Measurements from ENCODE around the gene CXCL14.

CXCL14 gene

DNA sequence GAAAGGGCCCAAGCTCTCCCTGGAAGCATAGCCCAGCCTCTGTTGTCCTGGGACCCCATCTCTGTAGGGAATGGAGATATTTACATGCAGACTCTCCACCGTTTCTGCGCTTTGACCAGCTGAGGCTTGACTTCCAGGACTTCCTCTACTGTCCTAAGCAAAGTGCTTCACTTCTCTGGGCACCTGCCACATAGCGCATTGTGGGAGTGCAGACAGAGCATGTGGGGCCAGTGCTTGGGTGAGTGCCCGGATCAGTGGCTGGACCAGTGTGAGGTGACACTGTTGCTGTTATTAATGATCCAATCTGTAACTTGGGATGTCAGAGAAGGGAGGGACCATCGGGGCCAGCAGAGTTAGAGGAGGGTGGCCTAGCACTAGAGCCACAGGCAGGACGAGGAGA, 10.5 kb downstream of the CXCL14 start:
- DNase-seq (ENCODE audit: low read depth in 2 of 2), result no peak

DNA sequence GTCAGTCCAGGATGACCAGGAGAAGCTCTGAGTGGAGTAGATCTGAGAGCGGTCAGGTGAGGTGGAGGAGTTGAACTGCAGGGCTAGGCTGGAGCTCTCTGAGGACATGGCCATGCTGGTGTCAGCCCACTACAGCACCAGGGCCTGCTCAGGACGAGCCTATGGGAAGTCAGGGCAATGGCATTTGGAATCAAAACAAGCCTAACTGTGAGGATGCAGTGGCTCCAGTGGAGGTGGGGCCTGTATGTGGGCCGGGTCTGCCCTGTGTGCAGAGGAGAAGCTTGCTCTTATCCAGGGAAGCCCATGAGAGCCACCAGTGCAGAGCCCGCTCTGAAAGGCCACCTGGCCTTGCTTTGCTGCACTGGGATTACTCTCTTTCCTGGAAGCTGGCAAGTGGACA, 11.1 kb downstream of the CXCL14 start:
- DNase-seq (ENCODE audit: low read depth in 2 of 2), result no peak

DNA sequence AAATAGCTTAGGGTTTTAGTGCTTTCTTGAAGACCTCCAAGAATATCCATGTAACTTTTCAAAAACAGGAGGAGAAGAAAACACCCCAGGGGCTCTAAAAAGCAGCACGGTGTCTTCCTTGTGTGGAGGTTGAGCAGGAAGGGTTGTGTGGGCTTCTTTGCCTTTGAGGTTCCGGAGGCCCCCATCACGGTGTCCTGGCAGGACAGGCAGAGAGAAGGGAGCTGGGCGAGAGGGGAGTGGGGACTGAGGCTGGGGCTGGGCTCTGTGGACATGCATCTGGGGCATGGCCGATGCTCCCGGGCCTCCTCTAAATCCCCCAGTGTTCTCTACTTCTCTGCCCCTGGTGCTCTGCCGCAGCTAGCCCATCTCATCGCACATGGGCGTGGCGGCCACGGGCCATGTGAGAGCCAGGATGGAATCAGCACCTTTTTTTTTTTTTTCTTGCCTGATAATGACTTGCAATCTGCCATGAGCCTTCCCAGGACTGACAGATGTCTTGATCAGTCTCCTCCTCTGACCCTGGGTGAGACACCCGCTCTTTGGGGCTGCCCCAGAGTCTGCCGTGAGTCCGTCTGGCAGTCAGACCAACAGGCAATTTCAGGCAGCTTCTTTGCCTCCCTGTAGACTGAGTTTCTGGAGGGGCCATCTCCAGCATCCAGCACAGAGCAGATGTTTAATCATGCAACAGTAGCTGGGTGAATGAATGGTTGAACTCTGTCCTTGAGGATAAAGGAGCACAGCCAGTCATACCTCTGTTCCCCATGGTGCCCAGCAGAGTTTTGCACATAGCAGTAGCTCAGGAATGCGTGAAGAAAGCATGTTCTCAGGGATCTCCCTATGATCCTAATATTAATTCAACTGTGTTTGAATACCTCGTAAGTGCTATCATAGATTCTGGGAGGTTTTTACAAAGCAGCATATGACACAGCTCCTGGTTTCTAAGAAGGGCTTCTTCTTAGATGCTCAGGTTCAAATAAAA, 12.1 kb downstream of the CXCL14 start:
- DNase-seq (ENCODE audit: low read depth in 2 of 2), result no peak

DNA sequence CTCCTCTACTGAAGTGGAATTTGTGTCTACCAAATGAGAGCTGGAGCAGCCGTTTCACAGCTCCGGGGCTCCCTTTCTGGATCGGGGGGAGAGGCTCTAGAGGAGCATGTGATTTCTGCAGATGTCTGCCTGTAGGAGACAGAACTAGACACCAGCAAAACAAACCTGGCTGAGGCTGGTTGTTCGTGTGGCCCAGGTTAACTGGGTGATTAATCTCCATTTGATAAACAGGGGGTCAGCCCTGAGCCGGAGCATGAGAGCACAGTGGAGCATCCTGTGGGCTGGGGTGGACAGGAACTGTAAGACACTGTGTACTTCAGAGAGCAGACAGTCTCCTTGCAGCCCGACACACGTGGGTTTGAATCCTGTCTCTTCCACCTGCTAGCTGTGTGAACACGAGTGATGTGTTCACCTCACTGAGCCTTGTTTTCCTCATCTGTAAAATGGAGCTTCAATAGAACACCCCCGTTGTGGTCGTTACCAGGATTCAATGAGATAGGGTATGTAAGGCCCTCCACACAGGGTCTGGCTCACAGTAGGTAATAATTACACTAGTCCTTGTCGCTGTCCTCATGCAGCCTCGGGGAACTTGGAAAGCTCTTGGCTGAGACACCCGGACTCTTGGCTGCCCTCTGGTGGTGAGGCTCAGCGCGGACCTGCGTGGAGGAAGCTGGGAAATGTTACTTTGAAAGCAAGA, 12.9 kb downstream of the CXCL14 start:
- peak; percentile 47 to 70 for DNase-seq (ENCODE audit: low read depth in 2 of 2)

DNA sequence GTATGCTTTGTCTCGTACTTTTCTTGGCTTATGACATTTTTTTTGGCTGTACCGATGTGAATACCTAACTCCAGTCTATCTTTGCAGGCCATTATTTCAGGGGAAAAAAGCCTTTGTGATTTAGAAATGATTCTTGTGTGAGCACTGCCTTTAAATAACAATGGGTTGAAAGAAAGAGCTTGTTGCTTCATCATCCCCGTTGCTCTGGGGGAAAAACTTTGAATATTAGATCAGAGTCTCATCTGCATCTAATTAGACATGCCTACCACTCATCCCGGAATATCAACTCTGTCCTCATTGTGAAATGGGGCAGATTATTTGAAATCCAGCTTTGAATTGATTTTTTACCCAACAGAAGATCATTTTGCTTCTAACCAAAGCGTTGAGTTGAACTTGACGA, 13.5 kb downstream of the CXCL14 start:
- no peak for DNase-seq (ENCODE audit: low read depth in 2 of 2)

DNA sequence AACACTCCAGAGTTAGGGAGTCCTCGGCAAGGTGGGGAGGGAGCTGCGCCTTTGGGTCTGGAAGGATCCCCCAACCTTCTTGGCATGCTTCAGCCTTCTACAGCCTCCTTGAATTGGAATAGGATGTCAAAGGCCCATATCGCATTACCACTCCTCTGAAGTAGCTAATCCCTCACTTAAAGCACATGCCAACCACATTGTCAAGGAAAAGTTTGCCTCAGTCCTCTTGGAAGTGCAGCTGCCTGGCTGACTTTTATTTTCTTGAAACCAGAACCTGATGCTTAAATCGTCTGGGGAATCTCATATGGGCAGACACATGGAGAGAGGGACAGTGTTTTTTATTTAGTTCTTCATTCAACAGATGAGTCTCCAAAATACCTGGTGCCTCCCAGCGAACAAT, 14.5 kb downstream of the CXCL14 start:
- no peak for DNase-seq (ENCODE audit: low read depth in 2 of 2)

DNA sequence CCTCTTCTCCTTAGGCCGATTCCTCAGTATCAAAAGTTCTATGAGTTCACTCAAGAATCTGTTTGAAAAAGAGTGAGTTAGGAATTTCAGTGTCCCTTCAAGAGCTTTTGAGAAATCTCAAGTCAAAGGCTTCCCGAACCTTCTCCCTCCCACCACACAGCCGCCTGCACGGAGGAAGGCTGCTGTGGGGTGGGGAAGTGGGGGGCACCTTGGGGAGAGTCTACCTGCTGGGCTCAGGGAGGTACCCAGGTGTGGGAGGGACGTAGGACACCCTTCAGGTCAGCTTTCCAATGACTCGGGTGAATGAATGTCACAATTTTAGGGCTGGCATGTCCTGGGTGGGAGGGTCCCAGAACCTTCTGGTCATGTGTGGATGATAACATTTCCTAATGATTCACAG, 17.5 kb downstream of the CXCL14 start:
- DNase-seq (ENCODE audit: low read depth in 2 of 2), result no peak

DNA sequence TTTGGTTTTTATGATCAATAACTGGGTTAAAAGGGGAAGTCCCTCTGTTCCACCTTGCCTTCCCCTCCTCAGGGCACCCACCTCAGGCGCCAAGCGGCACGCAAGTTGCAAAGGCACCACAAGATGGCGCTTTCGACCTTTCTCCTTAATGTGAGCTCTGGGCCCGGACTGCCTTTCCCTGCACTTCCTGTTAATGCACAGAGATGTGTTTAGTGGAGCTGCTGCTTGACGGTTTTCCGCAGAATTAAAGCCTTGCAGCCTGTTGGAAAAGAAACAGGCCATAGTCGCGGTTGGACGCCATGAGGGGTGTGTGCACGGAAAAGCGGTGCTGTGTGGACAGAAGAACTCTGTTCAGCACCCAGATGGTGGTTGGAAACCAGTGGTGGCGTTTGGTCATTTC, 17.9 kb downstream of the CXCL14 start:
- peak; percentile 37 to 53 for DNase-seq (ENCODE audit: low read depth in 2 of 2)

DNA sequence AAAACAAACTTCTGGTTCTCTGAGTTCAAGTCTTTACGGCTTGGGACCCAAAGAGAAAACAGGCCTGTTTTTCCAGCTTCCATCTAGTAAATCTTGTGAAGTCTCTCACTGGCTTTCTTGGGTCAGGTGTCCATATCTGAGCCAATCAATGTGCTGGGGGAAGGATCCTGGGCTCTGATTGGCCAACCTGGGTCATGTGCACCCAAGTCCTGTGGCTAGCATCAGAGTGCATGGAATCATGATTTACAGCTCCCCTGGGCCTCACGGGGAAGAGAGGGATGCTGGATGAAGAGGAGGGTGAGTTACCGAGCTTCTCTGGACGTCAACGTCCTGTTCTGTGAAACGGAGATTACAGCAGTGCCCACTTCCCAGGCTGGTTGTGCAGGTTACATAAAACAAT, 19.4 kb downstream of the CXCL14 start:
- no peak for DNase-seq (ENCODE audit: low read depth in 2 of 2)

DNA sequence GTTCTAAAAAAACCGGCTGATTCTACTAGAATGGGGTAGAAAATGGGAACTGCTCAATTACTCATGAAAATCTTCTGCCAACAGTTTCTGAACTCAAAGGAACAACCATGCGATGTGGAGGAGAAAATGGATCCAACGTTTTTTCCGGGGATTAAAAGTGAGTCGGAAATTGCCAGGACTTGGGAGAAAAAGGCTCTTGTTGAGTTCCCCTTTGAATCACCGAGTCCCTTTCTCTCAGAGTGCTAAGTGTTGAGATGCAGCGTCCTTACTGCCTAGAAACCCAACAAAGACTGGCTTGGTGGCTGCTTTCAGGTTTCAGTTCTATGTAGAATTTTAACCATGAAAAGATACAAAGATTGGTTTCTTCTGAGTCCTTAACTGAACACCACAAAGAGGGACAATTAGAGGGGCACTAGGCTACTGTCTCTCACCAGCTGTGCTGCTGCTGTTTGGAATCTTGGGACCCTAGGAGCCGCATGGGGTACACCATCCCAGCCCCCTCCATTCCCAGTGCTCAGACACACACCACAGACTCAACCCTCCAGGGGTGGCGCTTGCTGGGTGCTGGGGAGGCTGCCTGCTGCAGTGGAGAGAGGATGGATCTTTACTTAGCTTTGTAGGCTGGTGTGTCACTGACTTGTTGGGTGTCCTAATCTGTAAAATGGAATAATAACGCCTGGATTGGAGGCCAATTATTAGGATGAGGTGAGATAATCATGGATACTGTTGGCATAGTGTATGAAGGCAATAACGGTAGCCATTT, 21.5 kb downstream of the CXCL14 start:
- DNase-seq (ENCODE audit: low read depth in 2 of 2), result no peak

DNA sequence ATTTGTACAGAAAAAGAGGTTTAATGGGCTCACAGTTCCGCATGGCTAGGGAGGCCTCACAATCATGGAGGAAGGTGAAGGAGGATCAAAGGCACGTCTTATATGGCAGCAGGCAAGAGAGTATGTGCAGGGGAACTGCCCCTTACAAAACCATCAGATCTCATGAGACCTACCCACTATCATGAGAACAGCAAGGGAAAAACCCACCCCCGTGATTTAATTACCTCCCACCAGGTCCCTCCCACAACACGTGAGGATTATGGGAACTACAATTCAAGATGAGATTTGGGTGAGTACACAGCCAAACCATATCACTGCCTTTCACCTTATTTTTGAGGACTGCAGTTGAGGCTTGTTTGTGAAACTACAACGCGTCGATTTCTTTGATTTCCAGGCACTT, 22.2 kb downstream of the CXCL14 start:
- no peak for DNase-seq (ENCODE audit: low read depth in 2 of 2)

DNA sequence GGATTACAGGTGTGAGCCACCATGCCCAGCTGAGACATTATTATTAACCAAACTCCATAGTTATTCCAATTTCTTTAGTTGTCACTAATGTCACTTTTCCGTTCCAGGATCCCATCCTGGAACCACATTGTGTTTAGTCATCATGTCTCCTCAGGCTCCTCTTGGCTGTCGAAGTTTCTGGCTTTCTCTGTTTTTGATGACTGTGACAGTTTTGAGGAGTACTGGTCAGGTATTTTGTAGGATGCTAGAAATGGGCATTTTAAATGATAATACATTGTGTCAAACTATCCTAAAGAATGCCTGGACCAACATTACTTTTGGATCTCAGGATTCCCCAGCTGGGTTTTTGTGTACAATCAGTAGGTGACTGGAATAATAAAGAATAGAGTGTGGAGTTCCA, 23.3 kb downstream of the CXCL14 start:
- DNase-seq (ENCODE audit: low read depth in 2 of 2), result no peak

DNA sequence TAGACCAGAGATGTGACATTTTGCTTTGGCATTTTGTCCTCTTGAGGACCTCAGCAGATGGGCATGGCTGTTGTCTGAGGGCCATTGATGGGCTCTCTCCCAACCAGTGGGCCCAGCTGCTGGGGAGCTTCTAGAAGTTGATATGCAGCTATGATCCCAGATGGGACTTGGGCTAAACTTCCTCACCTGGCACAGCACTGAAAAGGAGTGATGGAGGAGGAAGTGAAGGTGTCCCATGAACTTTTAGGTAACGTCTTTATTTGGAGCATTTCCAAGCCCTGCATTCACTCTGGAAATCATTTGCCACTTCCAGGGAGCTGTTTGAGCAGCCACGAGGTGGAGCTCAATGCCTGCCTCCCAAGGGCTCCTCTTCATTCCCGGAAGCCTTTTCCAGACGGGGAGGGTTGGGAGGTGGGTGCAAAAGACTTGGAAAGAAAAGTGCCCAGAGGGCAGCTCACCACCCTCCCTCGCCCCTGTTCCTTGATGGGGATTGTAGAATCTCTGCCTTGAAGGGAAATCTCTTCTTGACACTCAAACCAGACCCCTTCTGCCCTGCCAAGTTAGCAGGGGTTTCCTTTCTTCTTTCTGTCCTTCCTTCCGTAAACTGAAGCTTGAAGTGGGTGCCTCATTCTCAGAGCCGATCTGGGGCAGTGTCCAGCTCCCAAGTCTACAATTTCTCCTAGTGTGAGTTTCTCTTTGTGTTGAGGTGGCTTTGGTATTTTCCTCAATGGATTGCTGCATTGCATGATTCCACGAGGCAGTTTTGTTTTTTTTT, 24.9 kb downstream of the CXCL14 start:
- DNase-seq (ENCODE audit: low read depth in 2 of 2), result no peak

DNA sequence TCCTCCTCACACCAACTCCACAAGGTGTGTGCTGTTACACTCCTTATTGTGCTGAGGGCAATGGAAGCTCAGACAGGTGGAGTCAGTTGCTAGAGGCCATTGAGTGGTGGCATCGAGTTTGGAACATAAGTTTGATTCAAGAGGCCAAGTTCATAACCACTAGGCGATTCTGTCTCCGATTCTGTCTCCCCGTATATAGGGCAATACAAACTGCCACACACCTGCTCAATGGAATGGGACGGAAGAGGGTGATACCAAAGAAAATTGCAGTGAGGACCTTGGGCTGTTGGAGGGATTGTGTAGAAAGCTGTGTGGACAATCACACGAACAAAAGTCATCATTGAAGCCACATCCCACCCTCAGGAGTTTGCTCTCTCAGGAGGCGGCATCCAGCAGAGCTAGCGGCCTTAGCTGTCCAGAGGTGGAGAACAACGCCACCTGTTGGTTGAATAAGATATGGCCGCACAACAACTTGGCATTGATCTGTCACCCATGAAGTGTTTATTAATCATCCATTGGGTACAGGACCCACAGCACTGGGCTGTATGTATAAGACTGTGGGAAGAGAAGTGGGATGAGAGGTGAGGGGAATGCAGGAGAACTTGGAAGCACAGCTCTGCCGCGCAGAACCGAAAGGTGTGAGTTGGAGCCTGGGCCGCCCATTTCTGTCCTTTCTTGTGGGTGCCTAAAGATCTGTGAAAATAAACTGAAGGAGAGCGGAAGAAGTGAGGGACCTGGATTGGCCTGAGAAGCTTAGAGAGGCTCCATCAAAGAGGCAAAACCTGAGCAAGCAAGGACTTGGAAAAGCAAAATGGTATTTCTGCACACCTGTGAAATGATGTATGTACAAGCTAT, 27.0 kb downstream of the CXCL14 start:
- peak; percentile 23 to 28 for DNase-seq (ENCODE audit: low read depth in 2 of 2)

DNA sequence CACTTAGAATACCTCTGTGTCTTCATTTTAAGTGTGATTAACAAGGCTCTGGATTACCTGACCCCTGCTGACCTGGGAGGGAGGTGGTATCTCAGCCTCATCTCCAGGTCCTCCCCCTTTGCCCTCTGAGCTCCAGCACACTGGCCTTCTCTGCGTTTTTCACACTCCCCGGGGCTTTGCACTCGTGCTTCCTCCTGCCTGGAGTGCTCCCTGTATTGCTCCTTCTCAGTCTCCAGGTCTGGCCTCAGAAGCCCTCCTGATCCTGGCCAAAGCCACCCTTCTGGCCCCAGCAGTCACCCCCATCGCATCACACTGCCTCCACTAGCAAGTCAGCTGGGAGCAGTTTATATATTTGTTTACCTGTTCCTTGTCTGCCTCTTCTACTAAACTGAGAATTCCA, 29.4 kb downstream of the CXCL14 start:
- no peak for DNase-seq (ENCODE audit: low read depth in 2 of 2)

DNA sequence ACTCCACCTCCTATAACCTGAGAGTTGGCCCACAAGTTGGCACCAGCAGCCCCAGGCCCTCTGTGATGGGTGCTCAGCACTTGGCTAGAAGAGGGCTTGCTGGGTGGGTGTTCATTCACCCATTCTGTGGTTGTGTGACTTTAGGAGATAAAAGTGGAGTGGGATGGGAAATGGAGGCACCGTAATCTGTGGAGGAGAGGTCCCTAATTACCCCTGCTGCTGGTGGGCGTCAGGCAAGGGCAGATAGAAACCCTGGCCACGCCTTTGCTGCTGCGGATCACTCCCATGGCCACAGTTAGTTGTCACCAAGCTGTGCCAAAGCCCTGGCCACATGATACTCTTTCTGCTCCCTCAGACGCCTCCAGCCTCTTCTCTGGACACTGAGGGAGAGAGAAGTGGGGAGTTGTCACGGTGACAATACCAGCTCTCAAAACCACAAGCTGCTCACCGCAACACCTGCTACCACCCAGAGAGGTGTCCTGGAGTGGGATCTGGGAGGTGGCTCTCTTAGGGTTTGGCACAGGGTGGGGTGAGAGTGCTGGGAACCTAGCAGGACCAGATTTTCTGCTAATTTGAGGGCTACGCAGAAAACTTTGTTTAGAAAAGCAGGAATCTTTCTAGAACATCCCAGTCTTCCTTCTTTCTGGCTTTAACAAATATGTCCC, 31.1 kb downstream of the CXCL14 start:
- no peak for DNase-seq (ENCODE audit: low read depth in 2 of 2)

DNA sequence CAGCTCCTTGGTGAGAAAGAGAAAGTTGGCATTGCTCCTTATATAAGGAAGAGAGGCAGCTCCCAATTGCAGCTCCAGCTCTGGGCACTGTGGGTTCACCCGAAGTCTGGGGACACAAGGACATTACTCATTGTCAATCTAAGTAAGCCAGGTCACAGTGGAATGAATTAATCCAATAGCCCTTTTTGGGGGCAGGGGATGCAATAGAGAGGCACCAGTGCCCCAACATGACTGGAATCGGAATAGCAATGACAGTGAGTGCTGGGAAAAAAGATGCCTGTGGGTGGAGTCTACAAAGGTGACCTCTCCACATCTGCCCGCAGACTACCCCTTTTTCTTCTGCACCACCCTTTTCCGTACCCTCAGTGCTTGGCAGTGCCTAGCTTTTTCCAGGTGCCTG, 31.9 kb downstream of the CXCL14 start:
- no peak for DNase-seq (ENCODE audit: low read depth in 2 of 2)

DNA sequence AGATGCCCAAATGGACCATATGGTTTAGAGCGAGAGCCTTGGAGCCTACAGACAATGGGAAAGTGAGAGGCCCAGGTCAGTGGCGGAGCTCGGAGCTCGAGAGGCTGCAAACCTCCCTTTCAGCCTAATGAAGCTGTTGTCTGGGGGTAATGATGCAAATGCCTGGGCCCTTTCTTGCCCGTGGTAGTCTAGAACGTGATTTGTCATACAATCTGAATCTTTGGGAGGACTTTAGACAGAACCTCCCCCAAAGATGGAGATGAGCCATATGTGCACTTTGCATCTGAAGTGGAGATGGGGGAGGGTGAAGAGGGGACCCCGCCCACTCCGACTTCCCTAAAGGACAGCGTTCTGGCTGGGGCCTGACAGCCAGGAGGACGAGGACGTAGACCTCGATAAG, 32.7 kb downstream of the CXCL14 start:
- DNase-seq (ENCODE audit: low read depth in 2 of 2), result no peak

DNA sequence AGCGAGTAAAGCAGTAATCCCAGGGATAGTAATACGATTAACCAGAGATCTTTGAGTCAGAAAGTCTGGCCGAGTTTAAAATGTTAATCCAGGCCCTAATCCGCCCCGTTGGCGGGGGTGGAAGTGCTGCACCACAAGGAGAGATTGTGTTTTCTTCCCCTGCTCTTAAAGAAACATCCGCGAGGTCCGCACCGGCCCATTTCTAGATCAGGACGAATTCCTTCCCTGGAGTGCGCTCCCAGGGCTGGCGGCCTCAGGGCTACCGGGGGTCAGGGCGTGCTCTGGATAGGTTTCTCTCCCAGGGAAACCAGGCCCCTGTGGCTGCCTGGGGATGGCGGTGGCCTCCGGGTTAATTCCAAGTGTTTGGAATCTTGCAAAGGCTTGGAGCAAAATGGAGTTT, 33.7 kb downstream of the CXCL14 start:
- no peak for DNase-seq (ENCODE audit: low read depth in 2 of 2)
